COLO668 (cell line): ENCODE measurements around the gene ZBTB49.
"Not testable (repeated sequence)": the region's sequence is repeated elsewhere in the genome, so short reads cannot be mapped to it uniquely, and the experiment has no call there.

Source experiments
- DNase-seq: peaks from one replicate; lab custom pipeline; 2025; ENCODE audit not compliant: unreplicated experiment; lab: John Stamatoyannopoulos, UW

The ZBTB49 gene

GRCh38 chr4:4289941-4290850 lies at the start of gene ZBTB49, which contains the start of gene LYAR:
TSS of gene ZBTB49 (plus strand) at chr4:4290251. CDS start at chr4:4299946, 9,695 bp downstream.
TSS of gene LYAR (minus strand) at chr4:4290154. CDS start at chr4:4283742, 6,412 bp downstream.
- DNase-seq = peak; percentile 91

GRCh38 chr4:4245172-4245571 lies 44.9 kb upstream of the ZBTB49 start:
- no peak for DNase-seq

- no peak for DNase-seq
These were observed 42.4 kb upstream of the ZBTB49 start for GRCh38 chr4:4247696-4248028.

- DNase-seq = peak; percentile 90
These were observed 41.8 kb upstream of the ZBTB49 start, which contains the start of gene TMEM128 for GRCh38 chr4:4248029-4248884. TSS of gene TMEM128 (minus strand) at chr4:4248223. CDS start at chr4:4248202, 21 bp downstream.

GRCh38 chr4:4248885-4249203 lies 41.2 kb upstream of the ZBTB49 start:
- no peak for DNase-seq

- not testable (repeated sequence) for DNase-seq
These were observed 40.7 kb upstream of the ZBTB49 start for GRCh38 chr4:4249342-4249741.

- DNase-seq = no peak
These were observed 40.2 kb upstream of the ZBTB49 start for GRCh38 chr4:4249866-4250265.

GRCh38 chr4:4254199-4254598 lies 35.9 kb upstream of the ZBTB49 start:
- no peak for DNase-seq

- DNase-seq = no peak
These were observed 35.4 kb upstream of the ZBTB49 start for GRCh38 chr4:4254666-4255065.

- DNase-seq = no peak
These were observed 33.3 kb upstream of the ZBTB49 start for GRCh38 chr4:4256799-4257198.

- not testable (repeated sequence) for DNase-seq
These were observed 32.3 kb upstream of the ZBTB49 start for GRCh38 chr4:4257705-4258104.

- no peak for DNase-seq
These were observed 30.5 kb upstream of the ZBTB49 start for GRCh38 chr4:4259484-4260100.

- no peak for DNase-seq
These were observed 29.8 kb upstream of the ZBTB49 start for GRCh38 chr4:4260185-4260751.

- DNase-seq = no peak
These were observed 22.1 kb upstream of the ZBTB49 start for GRCh38 chr4:4267981-4268380.

- DNase-seq = no peak
These were observed 21.3 kb upstream of the ZBTB49 start for GRCh38 chr4:4268776-4269175.

- DNase-seq = no peak
These were observed 20.7 kb upstream of the ZBTB49 start for GRCh38 chr4:4269331-4269731.

- DNase-seq = no peak
These were observed 20.2 kb upstream of the ZBTB49 start for GRCh38 chr4:4269856-4270255.

GRCh38 chr4:4270529-4270928 lies 19.5 kb upstream of the ZBTB49 start:
- DNase-seq = no peak

- DNase-seq = no peak
These were observed 18.1 kb upstream of the ZBTB49 start for GRCh38 chr4:4271912-4272311.

GRCh38 chr4:4274226-4274625 lies 15.8 kb upstream of the ZBTB49 start:
- no peak for DNase-seq

GRCh38 chr4:4277531-4277930 lies 12.5 kb upstream of the ZBTB49 start:
- no peak for DNase-seq
